ENCODE data around the gene FAM72B. TPM values are rescaled to one million over a fixed set of nuclear protein-coding genes. Genes with fewer than 3 reads are reported as not detected.
"Not testable (repeated sequence)": the region's sequence is repeated elsewhere in the genome, so short reads cannot be mapped to it uniquely, and the experiment has no call there.

FAM72B gene
- total RNA-seq, 1 donor from 2014 or later, result 1.7 TPM

- H3K4me3 Mint-ChIP-seq (ENCODE audit: unreplicated experiment); DNase-seq (ENCODE audit: extremely low spot score, unreplicated experiment); H3K4me1 Mint-ChIP-seq (ENCODE audit: unreplicated experiment); H3K27ac Mint-ChIP-seq (ENCODE audit: unreplicated experiment); H3K36me3 Mint-ChIP-seq (ENCODE audit: unreplicated experiment); H3K9me3 Mint-ChIP-seq (ENCODE audit: unreplicated experiment); H3K27me3 Mint-ChIP-seq (ENCODE audit: unreplicated experiment): not testable (repeated sequence)
These were observed 22.8 kb downstream of the FAM72B start for GRCh38 chr1:121161199-121161901.

GRCh38 chr1:121160118-121160517, 24.0 kb downstream of the FAM72B start:
- not testable (repeated sequence) for H3K4me1 Mint-ChIP-seq (ENCODE audit: unreplicated experiment); H3K9me3 Mint-ChIP-seq (ENCODE audit: unreplicated experiment); H3K27ac Mint-ChIP-seq (ENCODE audit: unreplicated experiment); H3K27me3 Mint-ChIP-seq (ENCODE audit: unreplicated experiment); H3K4me3 Mint-ChIP-seq (ENCODE audit: unreplicated experiment); H3K36me3 Mint-ChIP-seq (ENCODE audit: unreplicated experiment); DNase-seq (ENCODE audit: extremely low spot score, unreplicated experiment)

GRCh38 chr1:121157609-121158008, 26.5 kb downstream of the FAM72B start:
- H3K36me3 Mint-ChIP-seq (ENCODE audit: unreplicated experiment); H3K27ac Mint-ChIP-seq (ENCODE audit: unreplicated experiment); DNase-seq (ENCODE audit: extremely low spot score, unreplicated experiment); H3K27me3 Mint-ChIP-seq (ENCODE audit: unreplicated experiment); H3K9me3 Mint-ChIP-seq (ENCODE audit: unreplicated experiment); H3K4me3 Mint-ChIP-seq (ENCODE audit: unreplicated experiment); H3K4me1 Mint-ChIP-seq (ENCODE audit: unreplicated experiment): not testable (repeated sequence)

- H3K4me1 Mint-ChIP-seq (ENCODE audit: unreplicated experiment); H3K4me3 Mint-ChIP-seq (ENCODE audit: unreplicated experiment); H3K27me3 Mint-ChIP-seq (ENCODE audit: unreplicated experiment); H3K27ac Mint-ChIP-seq (ENCODE audit: unreplicated experiment); H3K36me3 Mint-ChIP-seq (ENCODE audit: unreplicated experiment); DNase-seq (ENCODE audit: extremely low spot score, unreplicated experiment); H3K9me3 Mint-ChIP-seq (ENCODE audit: unreplicated experiment): not testable (repeated sequence)
These were observed 27.1 kb downstream of the FAM72B start for GRCh38 chr1:121156958-121157603.

GRCh38 chr1:121155671-121156358, 28.3 kb downstream of the FAM72B start:
- H3K27ac Mint-ChIP-seq (ENCODE audit: unreplicated experiment); H3K27me3 Mint-ChIP-seq (ENCODE audit: unreplicated experiment); H3K9me3 Mint-ChIP-seq (ENCODE audit: unreplicated experiment); H3K4me3 Mint-ChIP-seq (ENCODE audit: unreplicated experiment); DNase-seq (ENCODE audit: extremely low spot score, unreplicated experiment); H3K4me1 Mint-ChIP-seq (ENCODE audit: unreplicated experiment); H3K36me3 Mint-ChIP-seq (ENCODE audit: unreplicated experiment): not testable (repeated sequence)
- TF ChIP-seq CTCF (IDR thresholded peaks at IDR 0.05), result peak; percentile 46

GRCh38 chr1:121154811-121155210, 29.3 kb downstream of the FAM72B start:
- H3K4me3 Mint-ChIP-seq (ENCODE audit: unreplicated experiment); H3K9me3 Mint-ChIP-seq (ENCODE audit: unreplicated experiment); H3K4me1 Mint-ChIP-seq (ENCODE audit: unreplicated experiment); DNase-seq (ENCODE audit: extremely low spot score, unreplicated experiment); H3K36me3 Mint-ChIP-seq (ENCODE audit: unreplicated experiment); H3K27me3 Mint-ChIP-seq (ENCODE audit: unreplicated experiment); H3K27ac Mint-ChIP-seq (ENCODE audit: unreplicated experiment): not testable (repeated sequence)

GRCh38 chr1:121152788-121153187, 31.4 kb downstream of the FAM72B start:
- not testable (repeated sequence) for H3K27ac Mint-ChIP-seq (ENCODE audit: unreplicated experiment); H3K27me3 Mint-ChIP-seq (ENCODE audit: unreplicated experiment); H3K9me3 Mint-ChIP-seq (ENCODE audit: unreplicated experiment); DNase-seq (ENCODE audit: extremely low spot score, unreplicated experiment); H3K36me3 Mint-ChIP-seq (ENCODE audit: unreplicated experiment); H3K4me1 Mint-ChIP-seq (ENCODE audit: unreplicated experiment); H3K4me3 Mint-ChIP-seq (ENCODE audit: unreplicated experiment)

- not testable (repeated sequence) for H3K27ac Mint-ChIP-seq (ENCODE audit: unreplicated experiment); H3K9me3 Mint-ChIP-seq (ENCODE audit: unreplicated experiment); H3K27me3 Mint-ChIP-seq (ENCODE audit: unreplicated experiment); H3K4me3 Mint-ChIP-seq (ENCODE audit: unreplicated experiment); H3K36me3 Mint-ChIP-seq (ENCODE audit: unreplicated experiment); H3K4me1 Mint-ChIP-seq (ENCODE audit: unreplicated experiment); DNase-seq (ENCODE audit: extremely low spot score, unreplicated experiment)
These were observed 32.8 kb downstream of the FAM72B start for GRCh38 chr1:121151294-121151693.

GRCh38 chr1:121148489-121149190, 35.5 kb downstream of the FAM72B start:
- H3K4me3 Mint-ChIP-seq (ENCODE audit: unreplicated experiment); H3K36me3 Mint-ChIP-seq (ENCODE audit: unreplicated experiment); DNase-seq (ENCODE audit: extremely low spot score, unreplicated experiment); H3K27ac Mint-ChIP-seq (ENCODE audit: unreplicated experiment); H3K4me1 Mint-ChIP-seq (ENCODE audit: unreplicated experiment); H3K9me3 Mint-ChIP-seq (ENCODE audit: unreplicated experiment); H3K27me3 Mint-ChIP-seq (ENCODE audit: unreplicated experiment): not testable (repeated sequence)

- not testable (repeated sequence) for H3K4me3 Mint-ChIP-seq (ENCODE audit: unreplicated experiment); H3K9me3 Mint-ChIP-seq (ENCODE audit: unreplicated experiment); H3K4me1 Mint-ChIP-seq (ENCODE audit: unreplicated experiment); H3K36me3 Mint-ChIP-seq (ENCODE audit: unreplicated experiment); DNase-seq (ENCODE audit: extremely low spot score, unreplicated experiment); H3K27me3 Mint-ChIP-seq (ENCODE audit: unreplicated experiment); H3K27ac Mint-ChIP-seq (ENCODE audit: unreplicated experiment)
These were observed 43.7 kb downstream of the FAM72B start for GRCh38 chr1:121140393-121140792.

- H3K4me3 Mint-ChIP-seq (ENCODE audit: unreplicated experiment); H3K9me3 Mint-ChIP-seq (ENCODE audit: unreplicated experiment); H3K27ac Mint-ChIP-seq (ENCODE audit: unreplicated experiment); H3K27me3 Mint-ChIP-seq (ENCODE audit: unreplicated experiment); DNase-seq (ENCODE audit: extremely low spot score, unreplicated experiment); H3K36me3 Mint-ChIP-seq (ENCODE audit: unreplicated experiment); H3K4me1 Mint-ChIP-seq (ENCODE audit: unreplicated experiment): not testable (repeated sequence)
These were observed 52.6 kb downstream of the FAM72B start for GRCh38 chr1:121131494-121131893.

All from osteocyte (in vitro differentiated cells).